HFFc6 (cell line): ENCODE results near the gene DRD4. TPM values are rescaled to one million over a fixed set of nuclear protein-coding genes. Genes with fewer than 3 reads are reported as not detected.
"Not testable (repeated sequence)": the region's sequence is repeated elsewhere in the genome, so short reads cannot be mapped to it uniquely, and the experiment has no call there.

Source experiments
- DNase-seq: peaks from one replicate; pipeline ENCODE4 v3.0.0-alpha.2; 2018
- H3K27ac Mint-ChIP-seq: 2 replicates; pipeline ENCODE4 v1.8.0; 2020; ENCODE audit warnings: mild to moderate bottlenecking, mixed read lengths
- H3K27me3 Mint-ChIP-seq: 2 replicates; pipeline ENCODE4 v1.8.0; 2021; ENCODE audit warnings: mild to moderate bottlenecking, moderate library complexity, mixed read lengths; ENCODE audit not compliant: insufficient read depth
- H3K36me3 Mint-ChIP-seq: 2 replicates; pipeline ENCODE4 v1.8.0; 2021; ENCODE audit warnings: low read depth, mixed read lengths
- H3K4me1 Mint-ChIP-seq: 2 replicates; pipeline ENCODE4 v1.8.0; 2020; ENCODE audit warnings: low read depth, mixed read lengths
- H3K4me3 Mint-ChIP-seq: 2 replicates; pipeline ENCODE4 v1.8.0; 2020; ENCODE audit warnings: mild to moderate bottlenecking, moderate library complexity, mixed read lengths
- H3K9me3 Mint-ChIP-seq: 2 replicates; pipeline ENCODE4 v1.8.0; 2020; ENCODE audit warnings: mild to moderate bottlenecking, mixed read lengths
- total RNA-seq, 6 experiments: library from RNA; stranded (reverse); fragmentation: NEBNext Ultra II Directional; extraction: Animal tissue kit (Norgen Biotek cat#: 25700); gene quantifications; 2 replicates in 1 of 6; 3 replicates in 5 of 6; pipeline ENCODE4 v1.2.3, GENCODE V29; 2021
- TF ChIP-seq, protein P1 (sequence below): fragments of 200-600 bp; sonication (generic); IDR thresholded peaks from 2 replicates; pipeline ENCODE4 v1.5.0; 2021; ENCODE audit warnings: antibody characterized with exemption, mild to moderate bottlenecking

DRD4 gene
- total RNA-seq, 6 experiments from 2014 or later: 0.14 to 0.61 (median 0.38) TPM

DNA sequence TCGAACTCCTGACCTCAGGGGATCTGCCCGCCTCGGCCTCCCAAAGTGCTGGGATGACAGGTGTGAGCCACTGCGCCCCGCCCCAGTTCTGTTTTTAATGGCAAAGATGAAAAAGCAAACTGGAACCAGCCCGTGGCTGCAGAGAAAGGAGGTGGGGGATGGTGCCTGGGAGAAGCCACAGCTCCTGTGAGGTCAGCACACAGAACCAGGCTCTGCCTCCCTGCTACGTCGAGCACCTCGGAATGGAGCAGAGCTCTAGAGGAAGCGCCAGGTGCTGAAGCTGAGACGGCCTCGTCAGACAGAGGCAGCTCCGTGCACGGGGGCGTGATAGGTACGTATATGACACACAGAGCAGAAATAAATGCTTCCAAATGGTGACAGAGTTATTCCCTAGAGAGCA lies 8.5 kb downstream of the DRD4 start:
- Mint-ChIP-seq H3K27ac (no peak overlapping the region), H3K9me3 (no peaks in the 10 kb centered on the region), H3K4me3 (no peak overlapping the region), H3K36me3 (no peaks in the 10 kb centered on the region), H3K27me3 (peaks cover 9% of the 10 kb centered on the region), H3K4me1 (no peaks in the 10 kb centered on the region)
- DNase-seq: no peak
- TF ChIP-seq, protein P1, sequence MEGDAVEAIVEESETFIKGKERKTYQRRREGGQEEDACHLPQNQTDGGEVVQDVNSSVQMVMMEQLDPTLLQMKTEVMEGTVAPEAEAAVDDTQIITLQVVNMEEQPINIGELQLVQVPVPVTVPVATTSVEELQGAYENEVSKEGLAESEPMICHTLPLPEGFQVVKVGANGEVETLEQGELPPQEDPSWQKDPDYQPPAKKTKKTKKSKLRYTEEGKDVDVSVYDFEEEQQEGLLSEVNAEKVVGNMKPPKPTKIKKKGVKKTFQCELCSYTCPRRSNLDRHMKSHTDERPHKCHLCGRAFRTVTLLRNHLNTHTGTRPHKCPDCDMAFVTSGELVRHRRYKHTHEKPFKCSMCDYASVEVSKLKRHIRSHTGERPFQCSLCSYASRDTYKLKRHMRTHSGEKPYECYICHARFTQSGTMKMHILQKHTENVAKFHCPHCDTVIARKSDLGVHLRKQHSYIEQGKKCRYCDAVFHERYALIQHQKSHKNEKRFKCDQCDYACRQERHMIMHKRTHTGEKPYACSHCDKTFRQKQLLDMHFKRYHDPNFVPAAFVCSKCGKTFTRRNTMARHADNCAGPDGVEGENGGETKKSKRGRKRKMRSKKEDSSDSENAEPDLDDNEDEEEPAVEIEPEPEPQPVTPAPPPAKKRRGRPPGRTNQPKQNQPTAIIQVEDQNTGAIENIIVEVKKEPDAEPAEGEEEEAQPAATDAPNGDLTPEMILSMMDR: no peak

DNA sequence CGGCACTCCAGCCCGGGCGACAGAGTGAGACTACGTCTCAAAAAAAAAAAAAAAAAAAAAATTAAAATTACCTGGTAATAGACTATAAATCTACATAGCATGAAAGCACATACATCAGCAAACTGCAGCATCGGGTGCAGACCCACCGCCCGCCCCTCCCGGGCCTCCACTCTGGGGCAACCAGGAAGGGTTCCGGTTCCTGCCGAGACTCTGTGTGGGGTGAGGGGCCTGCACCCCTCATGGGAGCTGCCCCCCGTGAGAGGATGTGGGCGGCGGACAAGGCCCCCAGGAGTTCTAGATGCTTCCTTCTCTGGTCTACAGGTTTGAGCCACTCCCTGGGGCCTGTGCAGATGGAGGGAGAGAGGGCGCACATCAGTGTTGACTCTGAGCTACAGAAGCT lies 9.1 kb downstream of the DRD4 start:
- Mint-ChIP-seq H3K36me3 (peaks cover 1% of the 10 kb centered on the region), H3K27ac (no peak overlapping the region), H3K9me3 (no peaks in the 10 kb centered on the region), H3K27me3 (peaks cover 9% of the 10 kb centered on the region), H3K4me3 (no peak overlapping the region), H3K4me1 (no peaks in the 10 kb centered on the region)
- TF ChIP-seq, protein P1: no peak
- no peak for DNase-seq

DNA sequence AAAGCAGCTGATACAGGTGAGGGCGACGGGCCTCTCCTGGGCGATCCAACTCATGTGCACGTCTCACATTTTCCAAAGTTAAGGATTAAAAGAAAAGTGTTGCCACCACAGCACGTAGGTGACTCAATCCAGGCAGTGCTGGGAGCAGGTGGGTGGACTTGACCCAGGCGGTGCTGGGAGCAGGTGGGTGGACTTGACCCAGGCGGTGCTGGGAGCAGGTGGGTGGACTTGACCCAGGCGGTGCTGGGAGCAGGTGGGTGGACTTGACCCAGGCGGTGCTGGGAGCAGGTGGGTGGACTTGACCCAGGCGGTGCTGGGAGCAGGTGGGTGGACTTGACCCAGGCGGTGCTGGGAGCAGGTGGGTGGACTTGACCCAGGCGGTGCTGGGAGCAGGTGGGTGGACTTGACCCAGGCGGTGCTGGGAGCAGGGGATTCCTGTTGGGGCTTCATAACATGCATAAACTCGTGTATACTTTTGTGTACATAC lies 10.6 kb downstream of the DRD4 start:
- not testable (repeated sequence) for H3K4me1 Mint-ChIP-seq

DNA sequence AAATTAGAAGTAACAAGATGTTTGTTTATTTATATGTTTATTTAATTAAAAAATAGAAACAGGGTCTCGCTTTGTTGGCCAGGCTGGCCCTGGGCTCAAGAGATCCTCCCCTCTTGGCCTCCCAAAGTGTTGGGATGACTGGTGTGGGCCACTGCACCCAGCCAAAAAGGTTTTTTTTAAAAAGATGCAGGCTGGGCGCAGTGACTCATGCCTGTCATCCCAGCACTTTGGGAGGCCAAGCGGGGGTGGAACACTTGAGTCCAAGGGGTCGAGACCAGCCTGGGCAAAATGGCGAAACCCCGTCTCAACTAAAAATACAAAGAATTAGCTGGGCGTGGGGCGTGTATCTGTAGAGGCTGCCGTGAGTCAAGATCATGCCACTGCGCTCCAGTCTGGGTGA lies 13.4 kb downstream of the DRD4 start:
- Mint-ChIP-seq H3K36me3 (peaks cover 5% of the 10 kb centered on the region), H3K9me3 (no peaks in the 10 kb centered on the region), H3K27me3 (peaks cover 2% of the 10 kb centered on the region; the same call in 1 of the 2 replicates), H3K27ac (no peak overlapping the region), H3K4me3 (no peak overlapping the region), H3K4me1 (no peaks in the 10 kb centered on the region)
- TF ChIP-seq, protein P1: no peak
- no peak for DNase-seq

More for the DNA sequence above, 10.6 kb downstream of the DRD4 start:
- not testable (repeated sequence) for H3K27ac Mint-ChIP-seq, DNase-seq, H3K9me3 Mint-ChIP-seq, H3K4me3 Mint-ChIP-seq, H3K27me3 Mint-ChIP-seq, H3K36me3 Mint-ChIP-seq

DNA sequence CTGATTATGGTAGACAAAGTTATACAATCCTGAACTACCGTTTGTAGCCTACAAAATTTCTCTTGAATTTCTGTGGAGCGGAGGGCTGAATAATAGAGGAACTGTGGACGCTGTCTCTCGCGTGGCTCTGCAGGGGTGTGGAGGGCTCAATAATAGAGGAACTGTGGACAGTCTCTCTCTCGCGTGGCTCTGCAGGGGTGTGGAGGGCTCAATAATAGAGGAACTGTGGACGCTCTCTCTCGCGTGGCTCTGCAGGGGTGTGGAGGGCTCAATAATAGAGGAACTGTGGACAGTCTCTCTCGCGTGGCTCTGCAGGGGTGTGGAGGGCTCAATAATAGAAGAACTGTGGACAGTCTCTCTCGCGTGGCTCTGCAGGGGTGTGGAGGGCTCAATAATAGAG lies 16.1 kb downstream of the DRD4 start:
- DNase-seq, H3K36me3 Mint-ChIP-seq, H3K27me3 Mint-ChIP-seq, H3K27ac Mint-ChIP-seq, H3K9me3 Mint-ChIP-seq, H3K4me3 Mint-ChIP-seq, H3K4me1 Mint-ChIP-seq: not testable (repeated sequence)

DNA sequence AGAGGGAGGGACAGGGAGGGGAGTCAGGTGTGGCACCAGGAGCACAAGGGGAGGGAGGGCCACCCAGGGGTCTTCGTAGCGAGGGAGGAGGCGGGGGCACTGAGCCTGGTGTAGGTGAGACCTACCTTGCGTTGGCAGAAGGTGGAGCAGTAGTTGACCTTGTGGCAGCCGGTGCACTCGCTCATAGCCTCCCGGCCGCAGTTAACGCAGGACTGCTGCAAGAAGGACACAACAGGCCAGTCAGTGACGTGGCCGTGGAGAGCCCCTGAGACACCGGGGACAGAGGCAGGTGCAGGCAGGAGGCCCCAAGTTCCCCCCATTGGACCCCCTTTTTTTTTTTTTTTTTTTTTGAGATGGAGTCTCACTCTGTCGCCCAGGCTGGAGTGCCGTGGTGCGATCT lies 16.8 kb downstream of the DRD4 start:
- Mint-ChIP-seq H3K4me1 (no peaks in the 10 kb centered on the region), H3K4me3 (no peak overlapping the region), H3K36me3 (peaks cover 5% of the 10 kb centered on the region), H3K27me3 (peaks cover 6% of the 10 kb centered on the region), H3K9me3 (no peaks in the 10 kb centered on the region), H3K27ac (no peak overlapping the region)
- TF ChIP-seq, protein P1: no peak
- DNase-seq: no peak

DNA sequence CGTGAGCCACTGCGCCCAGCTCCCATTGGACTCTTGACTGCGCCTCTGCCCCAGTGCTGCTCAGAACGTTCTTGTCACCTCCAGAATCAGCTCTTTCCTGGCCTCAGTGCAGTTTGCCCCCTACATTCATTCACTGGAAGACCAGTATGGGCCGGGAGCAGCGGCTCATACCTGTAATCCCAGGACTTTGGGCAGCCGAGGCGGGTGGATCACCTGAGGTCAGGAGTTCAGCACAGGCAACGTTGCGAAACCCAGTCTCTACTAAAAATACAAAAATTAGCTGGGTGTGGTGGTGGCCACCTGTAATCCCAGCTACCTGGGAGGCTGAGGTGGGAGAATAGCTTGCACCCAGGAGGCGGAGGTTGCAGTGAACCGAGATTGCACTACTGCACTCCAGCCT lies 17.4 kb downstream of the DRD4 start:
- not testable (repeated sequence) for H3K4me1 Mint-ChIP-seq, H3K36me3 Mint-ChIP-seq, H3K27ac Mint-ChIP-seq, H3K9me3 Mint-ChIP-seq, DNase-seq, H3K27me3 Mint-ChIP-seq, H3K4me3 Mint-ChIP-seq
